Naive thymus-derived CD4-positive, alpha-beta T cell (primary cell): ENCODE results near the gene GNG12. TPM values are rescaled to one million over a fixed set of nuclear protein-coding genes. Genes with fewer than 3 reads are reported as not detected.
A peak's percentile ranks its signal among the peaks of the same experiment; 100 is the strongest.

Source experiments
- ATAC-seq: fragments of 150-1000 bp; cut with Tn5 transposase; 2 replicates; pipeline ENCODE4 v1.10.0; 2021; ENCODE audit warnings: mild to moderate bottlenecking, moderate library complexity
- CTCF ChIA-PET: fragments of 350-600 bp; sonication (Branson Sonifier 250); formaldehyde crosslinking; loops from one replicate; lab custom pipeline; 2021; ENCODE audit warnings: antibody characterized with exemption; lab: Charles Lee
- POLR2A ChIA-PET: fragments of 350-600 bp; sonication (Branson Sonifier 250); formaldehyde crosslinking; loops from one replicate; lab custom pipeline; 2021; ENCODE audit warnings: antibody characterized with exemption, inconsistent platforms; lab: Charles Lee
- DNase-seq, 9 donors: peaks; one replicate each; pipeline versions ENCODE4 v3.0.0 to v3.0.0-alpha.2; 2020 to 2022; ENCODE audit warnings: mixed read lengths in 1 of 9
- H3K27ac ChIP-seq: one replicate; pipeline ENCODE4 v1.7.0; 2013; ENCODE audit warnings: mild to moderate bottlenecking, low read depth, low read length, moderate library complexity
- H3K27me3 ChIP-seq, 2 donors: one replicate each; pipeline ENCODE4 v1.7.0; 2013; ENCODE audit warnings: low read length in 2 of 2, mild to moderate bottlenecking in 2 of 2, moderate library complexity in 2 of 2; ENCODE audit not compliant: control insufficient read depth in 2 of 2, insufficient read depth in 2 of 2
- H3K36me3 ChIP-seq, 3 experiments: 1 replicate in 2 of 3; 2 replicates in 1 of 3; pipeline ENCODE4 v1.7.0; 2013; ENCODE audit warnings: low read length in 3 of 3, mild to moderate bottlenecking in 3 of 3, moderate library complexity in 1 of 3; ENCODE audit not compliant: insufficient read depth in 3 of 3, control insufficient read depth in 2 of 3
- H3K4me1 ChIP-seq, 2 donors: one replicate each; pipeline ENCODE4 v1.7.0; 2013; ENCODE audit warnings: low read length in 2 of 2, mild to moderate bottlenecking in 2 of 2, moderate library complexity in 1 of 2; ENCODE audit not compliant: control insufficient read depth in 2 of 2, insufficient read depth in 2 of 2
- H3K4me3 ChIP-seq: 2 replicates; pipeline ENCODE4 v1.7.0; 2013; ENCODE audit warnings: mild to moderate bottlenecking, low read length
- H3K9me3 ChIP-seq, 3 experiments: 1 replicate in 2 of 3; 2 replicates in 1 of 3; pipeline ENCODE4 v1.7.0; 2013; ENCODE audit warnings: low read length in 3 of 3; ENCODE audit not compliant: control insufficient read depth in 2 of 3
- H3K27ac Mint-ChIP-seq, 9 donors: one replicate each; pipeline ENCODE4 v1.8.0; 2020 to 2022; ENCODE audit warnings: mixed read lengths in 9 of 9, mild to moderate bottlenecking in 8 of 9, moderate library complexity in 5 of 9, inconsistent platforms in 2 of 9
- H3K27me3 Mint-ChIP-seq, 5 donors: one replicate each; pipeline ENCODE4 v1.8.0; 2021 to 2022; ENCODE audit warnings: mixed read lengths in 5 of 5, mild to moderate bottlenecking in 1 of 5
- H3K36me3 Mint-ChIP-seq, 5 donors: one replicate each; pipeline ENCODE4 v1.8.0; 2020 to 2022; ENCODE audit warnings: mixed read lengths in 5 of 5, mild to moderate bottlenecking in 3 of 5, inconsistent platforms in 1 of 5
- H3K4me1 Mint-ChIP-seq, 7 donors: one replicate each; pipeline ENCODE4 v1.8.0; 2020 to 2022; ENCODE audit warnings: mixed read lengths in 7 of 7, mild to moderate bottlenecking in 3 of 7, inconsistent platforms in 1 of 7
- H3K4me3 Mint-ChIP-seq, 10 donors: one replicate each; pipeline ENCODE4 v1.8.0; 2020 to 2022; ENCODE audit warnings: mild to moderate bottlenecking in 10 of 10, mixed read lengths in 10 of 10, moderate library complexity in 6 of 10, inconsistent platforms in 2 of 10
- H3K9me3 Mint-ChIP-seq, 11 donors: one replicate each; pipeline ENCODE4 v1.8.0; 2020 to 2022; ENCODE audit warnings: mixed read lengths in 11 of 11, mild to moderate bottlenecking in 4 of 11, inconsistent platforms in 1 of 11, moderate library complexity in 1 of 11
- intact Hi-C, 2 donors: fragments of 100-400 bp; cut with micrococcal nuclease; formaldehyde crosslinking; loops; one replicate each; pipeline ENCODE4 v1.15.1; 2023
- polyA plus RNA-seq, 2 donors: library from polyadenylated mRNA; unstranded; fragments of 300-500 nt; fragmentation: Illumina TruSeq; gene quantifications; one replicate each; pipeline ENCODE4 v1.2.3, GENCODE V29; 2021
- total RNA-seq, 6 experiments: library from RNA in 5 of 6; stranded (reverse) in 5 of 6; gene quantifications; 1 replicate in 5 of 6; 2 replicates in 1 of 6; pipeline ENCODE4 v1.2.3 and lab custom pipeline; 2021 to 2026

GNG12 gene
- total and polyA plus RNA-seq, 7 experiments from 2014 or later: not detected

GRCh38 chr1:67675800-67676199 lies 157.5 kb downstream of the GNG12 start:
- Histone ChIP-seq H3K27me3 (no peaks in the 10 kb centered on the region), H3K9me3 (no peaks in the 10 kb centered on the region), H3K4me1 (peaks cover 13 to 22% of the 10 kb centered on the region in 2 donors), H3K36me3 (no peaks in the 10 kb centered on the region), H3K27ac (no peak overlapping the region), H3K4me3 (no peak overlapping the region)
- ChIA-PET CTCF (no interaction called here), POLR2A (interaction anchor here (4.5 kb wide), 1 partner anchor 10 kb away, joined by 48 read pairs; the partner anchor contains the start of gene GADD45A)
- Mint-ChIP-seq H3K9me3 (no peaks in the 10 kb centered on the region), H3K27ac (peak overlapping the region in 1 of 9 donors; percentile 82), H3K27me3 (peaks cover 0 to 28% (median 0%) of the 10 kb centered on the region in 5 donors), H3K4me3 (no peak overlapping the region), H3K36me3 (peaks cover 0 to 2% (median 0%) of the 10 kb centered on the region in 5 donors), H3K4me1 (peaks cover 8 to 26% (median 24%) of the 10 kb centered on the region in 7 donors)
- DNase-seq: no peak
- ATAC-seq: no peak
- intact Hi-C loops: no loop called here

DNA sequence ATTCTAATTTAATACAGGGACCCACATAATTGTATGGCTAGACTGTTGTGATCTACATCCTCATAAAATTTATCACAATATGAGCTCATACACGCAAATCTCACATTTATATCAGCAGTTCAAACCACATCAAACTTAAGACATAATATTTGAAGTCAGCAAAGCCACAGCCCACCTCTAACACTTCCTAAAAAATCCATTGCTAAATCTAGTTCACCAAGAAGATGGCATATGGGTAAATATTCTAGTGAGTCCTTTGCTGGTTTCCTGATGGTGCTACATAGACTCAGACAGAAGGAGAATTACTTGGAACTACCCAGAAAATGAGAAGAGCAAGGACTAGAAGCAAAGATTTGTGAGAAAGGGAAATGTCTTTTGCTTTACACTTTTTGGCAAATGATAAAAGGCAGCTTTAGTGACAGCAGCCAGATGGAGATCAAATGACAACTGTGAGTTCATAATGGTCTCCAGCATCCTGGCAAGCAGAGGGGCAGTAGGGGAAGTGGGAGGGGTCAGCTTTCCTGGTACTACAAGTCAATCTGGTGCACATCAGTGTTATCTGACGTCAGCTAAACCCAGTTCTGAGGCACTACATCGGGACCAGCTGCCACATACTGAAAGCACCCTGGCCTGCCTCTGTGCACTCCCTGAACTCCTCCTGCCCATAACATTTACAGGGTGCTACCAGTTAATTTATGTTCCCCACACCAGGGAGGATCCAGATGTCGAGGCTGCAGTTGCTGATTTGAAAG lies 158.8 kb downstream of the GNG12 start:
- Histone ChIP-seq H3K4me1 (peaks cover 13 to 22% of the 10 kb centered on the region in 2 donors), H3K36me3 (no peaks in the 10 kb centered on the region), H3K27ac (no peak overlapping the region), H3K27me3 (no peaks in the 10 kb centered on the region), H3K9me3 (no peaks in the 10 kb centered on the region), H3K4me3 (no peak overlapping the region)
- Mint-ChIP-seq H3K27ac (peak overlapping the region; percentile 35 to 95 (median 82)), H3K4me1 (peaks cover 8 to 26% (median 24%) of the 10 kb centered on the region in 7 donors), H3K27me3 (peaks cover 0 to 40% (median 0%) of the 10 kb centered on the region in 5 donors), H3K4me3 (peak overlapping the region; percentile 39 to 81 (median 58)), H3K9me3 (no peaks in the 10 kb centered on the region), H3K36me3 (no peaks in the 10 kb centered on the region)
- ChIA-PET POLR2A (interaction anchor here (0.7 to 4.5 kb wide), 4 partner anchors 11 to 1976 kb away, joined by 3 to 48 read pairs (median 3); partner anchors contain the start of gene GADD45A), CTCF (interaction anchor here (0.6 to 1.3 kb wide), 2 partner anchors 11 to 81 kb away, joined by 3 to 4 read pairs; partner anchors contain the start of gene GADD45A)
- intact Hi-C loops: loop anchor here (1.0 kb wide), 1 partner anchor 11 kb away; the partner anchor contains the start of gene GADD45A (in 2 of the 2)
- ATAC-seq: peak; percentile 87
- DNase-seq: peak; percentile 8 to 84 (median 76)

DNA sequence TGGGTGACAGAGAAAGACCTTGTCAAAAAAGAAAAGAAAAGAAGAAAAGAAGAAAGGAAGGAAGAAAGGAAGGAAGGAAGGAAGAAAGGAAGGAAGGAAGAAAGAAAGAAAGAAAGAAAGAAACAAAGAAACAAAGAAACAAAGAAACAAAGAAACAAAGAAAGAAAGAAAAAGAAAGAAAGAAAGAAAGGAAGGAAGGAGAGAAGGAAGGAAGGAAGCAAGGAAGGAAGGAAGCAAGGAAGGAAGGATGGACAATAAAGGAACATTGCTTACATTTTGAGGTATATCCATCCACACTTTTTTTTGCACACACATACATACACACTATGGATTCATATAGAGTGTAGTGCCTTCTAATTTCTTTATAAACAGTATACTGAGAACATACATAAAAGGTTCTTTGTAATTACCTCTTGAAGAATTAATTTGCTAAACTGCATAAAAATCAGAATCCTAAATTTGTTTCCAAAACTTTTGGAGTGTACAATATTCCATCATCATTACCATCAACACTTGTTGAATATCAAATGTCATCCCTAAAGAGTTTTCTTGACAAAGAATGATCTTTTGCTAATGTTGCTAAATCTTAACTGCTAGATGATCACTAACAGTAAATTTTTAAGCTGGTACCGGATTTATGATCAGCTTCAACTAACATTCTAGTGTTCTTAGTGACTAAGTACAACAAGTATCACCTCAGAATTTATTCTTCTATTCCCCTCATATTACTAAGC lies 159.6 kb downstream of the GNG12 start:
- CTCF ChIA-PET: interaction anchor here (0.6 to 1.3 kb wide), 2 partner anchors 12 to 81 kb away, joined by 3 to 4 read pairs; partner anchors contain the start of gene GADD45A
- POLR2A ChIA-PET: interaction anchor here (0.7 to 4.5 kb wide), 2 partner anchors 12 to 1977 kb away, joined by 3 to 48 read pairs; partner anchors contain the start of gene GADD45A
- H3K27ac Mint-ChIP-seq: peak overlapping the region in 8 of 9 donors; percentile 35 to 95 (median 83)
- H3K4me1 ChIP-seq: peaks cover 13 to 22% of the 10 kb centered on the region in 2 donors
- H3K36me3 Mint-ChIP-seq: no peaks in the 10 kb centered on the region
- H3K36me3 ChIP-seq: no peaks in the 10 kb centered on the region
- no peak overlapping the region for H3K4me3 ChIP-seq
- intact Hi-C loops: loop anchor here (1.0 kb wide), 1 partner anchor 12 kb away; the partner anchor contains the start of gene GADD45A (in 2 of the 2)
- H3K27me3 Mint-ChIP-seq: peaks cover 0 to 45% (median 0%) of the 10 kb centered on the region in 5 donors
- H3K4me3 Mint-ChIP-seq: peak overlapping the region in 5 of 10 donors; percentile 39 to 81 (median 53)
- DNase-seq (no peak), ATAC-seq (no peak)
- H3K9me3 Mint-ChIP-seq: no peaks in the 10 kb centered on the region
- no peaks in the 10 kb centered on the region for H3K27me3 ChIP-seq
- no peak overlapping the region for H3K27ac ChIP-seq
- H3K9me3 ChIP-seq: no peaks in the 10 kb centered on the region
- peaks cover 8 to 26% (median 24%) of the 10 kb centered on the region in 7 donors for H3K4me1 Mint-ChIP-seq

- Mint-ChIP-seq H3K4me3 (no peak overlapping the region), H3K27me3 (peaks cover 0 to 46% (median 3%) of the 10 kb centered on the region in 5 donors), H3K36me3 (no peaks in the 10 kb centered on the region), H3K9me3 (no peaks in the 10 kb centered on the region), H3K27ac (no peak overlapping the region), H3K4me1 (peaks cover 8 to 26% (median 24%) of the 10 kb centered on the region in 7 donors)
- ChIA-PET CTCF (no interaction called here), POLR2A (no interaction called here)
- no peaks in the 10 kb centered on the region for H3K27me3 ChIP-seq
- H3K27ac ChIP-seq: no peak overlapping the region
- intact Hi-C loops: no loop called here
- H3K36me3 ChIP-seq: no peaks in the 10 kb centered on the region
- H3K9me3 ChIP-seq: no peaks in the 10 kb centered on the region
- DNase-seq (no peak), ATAC-seq (no peak)
- peaks cover 13 to 22% of the 10 kb centered on the region in 2 donors for H3K4me1 ChIP-seq
- no peak overlapping the region for H3K4me3 ChIP-seq
Observed at GRCh38 chr1:67672260-67672803, 160.9 kb downstream of the GNG12 start.

- POLR2A ChIA-PET: interaction anchor here (2.0 kb wide), 1 partner anchor 16 kb away, joined by 6 read pairs; the partner anchor contains the start of gene GADD45A
- no peaks in the 10 kb centered on the region for H3K36me3 ChIP-seq
- no peak overlapping the region for H3K27ac ChIP-seq
- ATAC-seq: no peak
- H3K4me3 ChIP-seq: no peak overlapping the region
- Mint-ChIP-seq H3K27ac (peak overlapping the region in 1 of 9 donors; percentile 18), H3K9me3 (peaks cover 0 to 2% (median 0%) of the 10 kb centered on the region in 11 donors), H3K4me1 (peaks cover 0 to 6% (median 3%) of the 10 kb centered on the region in 7 donors), H3K36me3 (peaks cover 0 to 1% (median 0%) of the 10 kb centered on the region in 5 donors), H3K4me3 (no peak overlapping the region), H3K27me3 (peaks cover 0 to 58% (median 5%) of the 10 kb centered on the region in 5 donors)
- CTCF ChIA-PET: no interaction called here
- H3K27me3 ChIP-seq: no peaks in the 10 kb centered on the region
- H3K9me3 ChIP-seq: no peaks in the 10 kb centered on the region
- intact Hi-C loops: no loop called here
- H3K4me1 ChIP-seq: peaks cover 0 to under 1% of the 10 kb centered on the region in 2 donors
- DNase-seq: no peak
Observed at GRCh38 chr1:67668660-67669059, 164.6 kb downstream of the GNG12 start.

- H3K4me1 Mint-ChIP-seq: no peaks in the 10 kb centered on the region
- H3K4me3 ChIP-seq: no peak overlapping the region
- intact Hi-C loops: no loop called here
- no peak overlapping the region for H3K27ac Mint-ChIP-seq
- H3K36me3 Mint-ChIP-seq: peaks cover 0 to 1% (median 0%) of the 10 kb centered on the region in 5 donors
- H3K9me3 ChIP-seq: no peaks in the 10 kb centered on the region
- no peak for DNase-seq
- ChIA-PET POLR2A (no interaction called here), CTCF (no interaction called here)
- H3K4me1 ChIP-seq: no peaks in the 10 kb centered on the region
- no peaks in the 10 kb centered on the region for H3K27me3 ChIP-seq
- ATAC-seq: no peak
- no peak overlapping the region for H3K27ac ChIP-seq
- peaks cover 0 to 54% (median 13%) of the 10 kb centered on the region in 5 donors for H3K27me3 Mint-ChIP-seq
- H3K36me3 ChIP-seq: no peaks in the 10 kb centered on the region
- no peak overlapping the region for H3K4me3 Mint-ChIP-seq
- peaks cover 0 to 2% (median 0%) of the 10 kb centered on the region in 11 donors for H3K9me3 Mint-ChIP-seq
Observed at GRCh38 chr1:67666636-67667035, 166.6 kb downstream of the GNG12 start.
